Stimulated activated CD8-positive, alpha-beta memory T cell treated with anti-CD3 and anti-CD28 coated beads, Interleukin-15, amount 100 ng/mL, for 48 hours (primary cell): Measurements from ENCODE around the gene SMU1.
"Not testable (repeated sequence)": the region's sequence is repeated elsewhere in the genome, so short reads cannot be mapped to it uniquely, and the experiment has no call there.

Experiments
- DNase-seq, 2 donors: peaks; one replicate each; pipeline ENCODE4 v3.0.0-alpha.2; 2020; ENCODE audit warnings: low read depth in 2 of 2

SMU1 gene

GRCh38 chr9:33013962-33014664, 62.4 kb downstream of the SMU1 start:
- DNase-seq = no peak

- no peak for DNase-seq
These were observed 64.0 kb downstream of the SMU1 start for GRCh38 chr9:33012328-33013069.

GRCh38 chr9:33011831-33012230, 64.6 kb downstream of the SMU1 start:
- no peak for DNase-seq

- DNase-seq = no peak
These were observed 68.7 kb downstream of the SMU1 start for GRCh38 chr9:33007755-33008154.

- DNase-seq = not testable (repeated sequence)
These were observed 71.1 kb downstream of the SMU1 start for GRCh38 chr9:33005335-33005734.

- peak in 1 of 2 donors; percentile 17 for DNase-seq
These were observed 75.8 kb downstream of the SMU1 start for GRCh38 chr9:33000682-33001055.

- DNase-seq = no peak
These were observed 83.8 kb downstream of the SMU1 start for GRCh38 chr9:32992595-32993238.

GRCh38 chr9:32991897-32992594, 84.4 kb downstream of the SMU1 start:
- DNase-seq = no peak
